ENCODE data around the gene CERS2. TPM values are rescaled to one million over a fixed set of nuclear protein-coding genes. Genes with fewer than 3 reads are reported as not detected.
A peak's percentile ranks its signal among the peaks of the same experiment; 100 is the strongest.

Gene CERS2
- total RNA-seq, 2 donors from 2014 or later: 117 to 141 TPM

GRCh38 chr1:151010346-151010726 lies 35.7 kb upstream of the CERS2 start:
- intact Hi-C loops (cut with DNase I): no loop called here
- WGBS: 81% methylated on average over 3 of the region's 3 CpGs

GRCh38 chr1:151009674-151010345 lies 35.2 kb upstream of the CERS2 start:
- no peak overlapping the region for H3K4me3 ChIP-seq
- TF ChIP-seq POLR2A (IDR thresholded peaks at IDR 0.05): no peak
- TF ChIP-seq CTCF (IDR thresholded peaks at IDR 0.05): no peak
- TF ChIP-seq POLR2AphosphoS5 (IDR thresholded peaks at IDR 0.05): no peak
- peak overlapping the region in 1 of 2 donors; percentile 96 for H3K27ac ChIP-seq
- H3K4me1 ChIP-seq (replicated peaks): no peaks in the 10 kb centered on the region
- no peak for DNase-seq (ENCODE audit: low spot score)
- 94% methylated on average over 8 of the region's 8 CpGs for WGBS
- H3K36me3 ChIP-seq: no peaks in the 10 kb centered on the region
- intact Hi-C loops (cut with DNase I): no loop called here
- H3K9me3 ChIP-seq: no peaks in the 10 kb centered on the region
- no peaks in the 10 kb centered on the region for H3K27me3 ChIP-seq (replicated peaks; ENCODE audit: insufficient read depth)

More at GRCh38 chr1:151010346-151010726, 35.7 kb upstream of the CERS2 start:
- Histone ChIP-seq H3K27me3 (replicated peaks; ENCODE audit: insufficient read depth) (no peaks in the 10 kb centered on the region), H3K9me3 (no peaks in the 10 kb centered on the region), H3K4me3 (no peak overlapping the region), H3K27ac (no peak overlapping the region), H3K36me3 (no peaks in the 10 kb centered on the region), H3K4me1 (replicated peaks) (no peaks in the 10 kb centered on the region)
- TF ChIP-seq POLR2AphosphoS5 (IDR thresholded peaks at IDR 0.05) (no peak), POLR2A (IDR thresholded peaks at IDR 0.05) (no peak), CTCF (IDR thresholded peaks at IDR 0.05) (no peak)
- DNase-seq (ENCODE audit: low spot score): no peak

- Histone ChIP-seq H3K4me3 (peak overlapping the region; percentile 61 to 72), H3K9me3 (no peaks in the 10 kb centered on the region), H3K4me1 (replicated peaks) (no peaks in the 10 kb centered on the region), H3K36me3 (no peaks in the 10 kb centered on the region), H3K27me3 (replicated peaks; ENCODE audit: insufficient read depth) (no peaks in the 10 kb centered on the region), H3K27ac (peak overlapping the region; percentile 91 to 96)
- WGBS: 27% methylated on average over 3 of the region's 3 CpGs
- intact Hi-C loops (cut with DNase I): no loop called here
- no peak for TF ChIP-seq CTCF (IDR thresholded peaks at IDR 0.05)
- no peak for TF ChIP-seq POLR2AphosphoS5 (IDR thresholded peaks at IDR 0.05)
- no peak for TF ChIP-seq POLR2A (IDR thresholded peaks at IDR 0.05)
- no peak for DNase-seq (ENCODE audit: low spot score)
These were observed 34.6 kb upstream of the CERS2 start for GRCh38 chr1:151009206-151009587.

- Histone ChIP-seq H3K4me1 (replicated peaks) (peaks cover under 1% of the 10 kb centered on the region), H3K9me3 (no peaks in the 10 kb centered on the region), H3K4me3 (peak within 1 kb of the TSS; percentile 61 to 72), H3K27me3 (replicated peaks; ENCODE audit: insufficient read depth) (no peaks in the 10 kb centered on the region), H3K36me3 (no peaks in the 10 kb centered on the region), H3K27ac (peak within 1 kb of the TSS; percentile 91 to 96)
- WGBS: under 1% methylated on average over 66 of the region's 69 CpGs
- peak; percentile 94 for TF ChIP-seq POLR2AphosphoS5 (IDR thresholded peaks at IDR 0.05)
- peak in 3 of 4 experiments; percentile 15 to 68 (median 37) for TF ChIP-seq CTCF (IDR thresholded peaks at IDR 0.05)
- TF ChIP-seq POLR2A (IDR thresholded peaks at IDR 0.05): peak; percentile 76
- DNase-seq (ENCODE audit: low spot score): peak; percentile 93
- intact Hi-C loops (cut with DNase I): no loop called here
These were observed 33.9 kb upstream of the CERS2 start, which contains the start of gene PRUNE1 for GRCh38 chr1:151008244-151009205. Gene PRUNE1, plus strand, starts transcription at chr1:151008449. Its CDS starts 184 bp downstream, at chr1:151008633.

Data from prostate gland (tissue), 2 donors.